ENCODE measurements around the gene TMEM184B. TPM values are rescaled to one million over a fixed set of nuclear protein-coding genes. Genes with fewer than 3 reads are reported as not detected.

The TMEM184B gene
- total RNA-seq, 4 donors from 2014 or later = 61.1 to 138 (median 72.0) TPM

DNA sequence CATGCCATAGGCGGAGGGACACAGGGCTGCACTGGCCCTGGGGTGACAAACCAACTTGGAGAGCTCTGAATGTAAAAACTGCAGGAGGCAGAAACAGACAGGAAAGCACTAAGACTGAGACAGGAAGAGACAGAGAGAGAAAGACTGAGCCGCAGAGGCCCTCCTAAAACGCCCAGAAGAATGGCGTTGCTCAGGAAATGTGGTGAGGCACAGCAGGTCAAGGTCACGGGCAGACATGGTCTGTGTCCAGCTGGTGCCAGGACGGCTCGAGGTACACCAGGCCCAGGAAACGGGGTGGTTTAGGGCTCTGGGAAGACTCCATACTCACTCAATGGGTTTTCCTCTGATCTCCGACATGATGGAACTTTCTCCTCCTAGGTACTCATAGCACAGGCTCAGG, 41.9 kb downstream of the TMEM184B start:
- peak overlapping the region in 3 of 4 donors; percentile 47 to 82 (median 57) for H3K27ac ChIP-seq
- H3K9me3 ChIP-seq = no peaks in the 10 kb centered on the region
- no peaks in the 10 kb centered on the region for H3K27me3 ChIP-seq
- H3K36me3 ChIP-seq = peaks cover 0 to 78% (median 0%) of the 10 kb centered on the region in 3 donors
- TF ChIP-seq EP300 (IDR thresholded peaks at IDR 0.05) (no peak), POLR2A (IDR thresholded peaks at IDR 0.05) (no peak)
- DNase-seq (ENCODE audit: low spot score in 2 of 2) = no peak
- peaks cover 0 to 79% (median 16%) of the 10 kb centered on the region in 4 donors for H3K4me1 ChIP-seq
- no peak overlapping the region for H3K4me3 ChIP-seq
- WGBS, 2 donors = 78 to 84% methylated on average over 9 of the region's 9 CpGs

DNA sequence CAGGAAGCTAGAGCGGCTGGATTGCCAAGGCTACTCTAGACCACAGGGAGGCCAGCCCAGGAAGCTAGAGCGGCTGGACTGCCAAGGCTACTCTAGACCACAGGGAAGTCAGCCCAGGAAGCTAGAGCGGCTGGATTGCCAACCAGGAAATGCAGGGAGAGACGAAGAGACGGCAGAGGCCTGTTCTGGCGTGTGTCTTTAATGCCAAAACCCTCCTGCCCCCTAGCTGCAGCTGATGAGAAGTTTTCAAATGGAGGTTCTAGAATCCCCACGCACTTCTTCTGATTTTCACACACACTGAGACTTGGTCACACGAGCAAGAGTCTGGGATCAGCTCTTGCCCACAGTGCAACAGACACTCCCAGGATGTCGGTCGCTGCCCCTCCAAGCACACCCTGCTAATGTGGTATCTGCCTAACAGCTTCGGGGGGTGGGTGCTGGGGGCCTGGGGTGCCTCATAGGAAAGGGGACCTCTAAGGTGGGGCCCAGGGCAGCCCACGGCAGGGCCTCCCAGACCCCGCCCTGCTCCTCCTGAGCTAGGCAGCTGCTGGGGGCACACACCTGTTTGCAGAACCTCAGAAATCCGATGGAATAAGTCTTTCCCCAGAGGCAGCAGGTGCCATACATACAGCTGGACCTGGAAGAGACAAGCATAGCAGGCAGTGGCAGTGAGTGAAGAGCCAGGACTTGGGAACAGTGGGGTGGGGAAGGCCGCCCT, 42.5 kb downstream of the TMEM184B start:
- peak in 1 of 2 donors; percentile 19 for TF ChIP-seq EP300 (IDR thresholded peaks at IDR 0.05)
- TF ChIP-seq, protein P1, sequence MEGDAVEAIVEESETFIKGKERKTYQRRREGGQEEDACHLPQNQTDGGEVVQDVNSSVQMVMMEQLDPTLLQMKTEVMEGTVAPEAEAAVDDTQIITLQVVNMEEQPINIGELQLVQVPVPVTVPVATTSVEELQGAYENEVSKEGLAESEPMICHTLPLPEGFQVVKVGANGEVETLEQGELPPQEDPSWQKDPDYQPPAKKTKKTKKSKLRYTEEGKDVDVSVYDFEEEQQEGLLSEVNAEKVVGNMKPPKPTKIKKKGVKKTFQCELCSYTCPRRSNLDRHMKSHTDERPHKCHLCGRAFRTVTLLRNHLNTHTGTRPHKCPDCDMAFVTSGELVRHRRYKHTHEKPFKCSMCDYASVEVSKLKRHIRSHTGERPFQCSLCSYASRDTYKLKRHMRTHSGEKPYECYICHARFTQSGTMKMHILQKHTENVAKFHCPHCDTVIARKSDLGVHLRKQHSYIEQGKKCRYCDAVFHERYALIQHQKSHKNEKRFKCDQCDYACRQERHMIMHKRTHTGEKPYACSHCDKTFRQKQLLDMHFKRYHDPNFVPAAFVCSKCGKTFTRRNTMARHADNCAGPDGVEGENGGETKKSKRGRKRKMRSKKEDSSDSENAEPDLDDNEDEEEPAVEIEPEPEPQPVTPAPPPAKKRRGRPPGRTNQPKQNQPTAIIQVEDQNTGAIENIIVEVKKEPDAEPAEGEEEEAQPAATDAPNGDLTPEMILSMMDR (IDR thresholded peaks at IDR 0.05) = peak; percentile 22 to 73 (median 28)
- TF ChIP-seq POLR2A (IDR thresholded peaks at IDR 0.05) = no peak
- WGBS, 2 donors = 69 to 73% methylated on average over 12 to 14 of the region's 15 CpGs
- Histone ChIP-seq H3K9me3 (no peaks in the 10 kb centered on the region), H3K36me3 (peaks cover 0 to 78% (median 0%) of the 10 kb centered on the region in 3 donors), H3K27me3 (no peaks in the 10 kb centered on the region), H3K4me1 (peaks cover 0 to 72% (median 16%) of the 10 kb centered on the region in 4 donors), H3K4me3 (no peak overlapping the region), H3K27ac (peak overlapping the region; percentile 5 to 82 (median 52))
- DNase-seq (ENCODE audit: low spot score in 2 of 2) = no peak

DNA sequence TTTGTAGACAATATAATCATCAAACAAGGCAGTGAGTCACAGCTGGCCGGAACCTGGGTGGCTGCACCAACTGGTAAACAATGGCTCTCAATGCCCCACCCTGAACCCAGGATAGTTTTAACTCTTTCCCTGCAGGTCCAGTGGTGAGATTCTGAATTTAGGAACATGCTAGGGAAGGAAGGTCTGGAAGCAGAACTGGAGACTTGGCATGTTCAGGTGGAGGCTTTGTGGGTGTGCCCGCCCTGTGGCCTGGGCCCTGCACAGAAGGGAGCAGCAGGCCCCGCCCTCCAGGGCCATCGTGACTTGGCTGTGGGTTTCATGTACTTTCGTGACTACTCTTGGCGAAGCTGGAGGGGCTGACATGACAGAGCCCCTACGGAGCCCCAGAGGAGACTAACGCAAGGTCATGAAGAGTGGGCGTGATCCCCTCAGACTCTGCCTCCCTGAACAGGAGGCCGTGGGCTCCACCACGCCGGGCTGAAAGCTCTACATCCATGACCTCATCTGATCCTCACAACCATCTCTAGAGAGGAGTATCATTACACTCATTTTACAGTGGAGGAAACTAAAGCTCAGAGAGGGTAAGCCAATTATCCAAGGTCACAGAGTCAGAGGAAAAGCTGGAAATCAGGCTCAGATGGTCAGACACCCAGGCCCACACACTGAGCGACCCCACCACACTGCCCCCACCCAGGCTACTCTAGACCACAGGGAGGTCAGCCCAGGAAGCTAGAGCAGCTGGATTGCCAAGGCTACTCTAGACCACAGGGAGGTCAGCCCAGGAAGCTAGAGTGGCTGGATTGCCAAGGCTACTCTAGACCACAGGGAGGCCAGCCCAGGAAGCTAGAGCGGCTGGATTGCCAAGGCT, 43.7 kb downstream of the TMEM184B start:
- H3K4me1 ChIP-seq = peaks cover 0 to 62% (median 16%) of the 10 kb centered on the region in 4 donors

DNA sequence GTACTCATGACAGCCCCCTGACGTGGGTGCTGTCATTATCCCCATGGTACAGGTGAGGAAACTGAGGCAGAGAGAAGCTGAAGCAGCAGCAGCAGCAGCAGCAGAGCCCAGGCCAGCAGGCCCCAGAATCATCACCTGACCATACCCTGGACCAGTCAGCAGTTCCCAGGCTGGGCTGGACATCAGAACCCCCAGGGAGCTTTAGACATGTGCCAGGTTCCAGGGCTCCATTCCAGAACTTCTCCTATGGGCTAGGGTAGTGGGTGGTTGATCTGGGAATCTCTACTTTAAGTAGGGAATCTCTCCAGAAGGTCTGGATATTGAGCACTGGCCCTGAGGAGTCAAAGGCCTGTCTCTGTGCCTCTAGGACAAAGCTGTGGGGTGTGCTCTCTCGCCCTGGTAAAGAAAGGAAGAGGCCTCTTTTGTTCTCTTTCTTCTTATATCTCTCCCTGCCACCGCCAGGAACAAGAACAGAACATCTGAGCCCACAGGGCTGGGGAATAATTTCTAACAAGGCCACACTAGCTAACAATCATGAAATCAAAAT, 44.4 kb downstream of the TMEM184B start:
- peaks cover 0 to 55% (median 16%) of the 10 kb centered on the region in 4 donors for H3K4me1 ChIP-seq
- H3K27ac ChIP-seq = peak overlapping the region; percentile 77 to 90 (median 83)
- no peak overlapping the region for H3K4me3 ChIP-seq
- WGBS, 2 donors = 36 to 49% methylated on average over 3 of the region's 3 CpGs
- TF ChIP-seq POLR2A (IDR thresholded peaks at IDR 0.05) (no peak), EP300 (IDR thresholded peaks at IDR 0.05) (no peak)
- TF ChIP-seq, protein P1 (IDR thresholded peaks at IDR 0.05) = no peak
- H3K27me3 ChIP-seq = no peaks in the 10 kb centered on the region
- H3K9me3 ChIP-seq = no peaks in the 10 kb centered on the region
- DNase-seq (ENCODE audit: low spot score in 2 of 2) = no peak
- peaks cover 0 to 82% (median 4%) of the 10 kb centered on the region in 3 donors for H3K36me3 ChIP-seq

More for the DNA sequence above, 43.7 kb downstream of the TMEM184B start:
- DNase-seq (ENCODE audit: low spot score in 2 of 2) = no peak
- TF ChIP-seq, protein P1 (IDR thresholded peaks at IDR 0.05) = no peak
- TF ChIP-seq EP300 (IDR thresholded peaks at IDR 0.05) = peak in 1 of 2 donors; percentile 66
- Histone ChIP-seq H3K36me3 (peaks cover 0 to 78% (median 4%) of the 10 kb centered on the region in 3 donors), H3K27ac (peak overlapping the region; percentile 77 to 90 (median 83)), H3K9me3 (no peaks in the 10 kb centered on the region), H3K4me3 (no peak overlapping the region), H3K27me3 (no peaks in the 10 kb centered on the region)
- WGBS, 2 donors = 38 to 40% methylated on average over 12 to 13 of the region's 14 CpGs

DNA sequence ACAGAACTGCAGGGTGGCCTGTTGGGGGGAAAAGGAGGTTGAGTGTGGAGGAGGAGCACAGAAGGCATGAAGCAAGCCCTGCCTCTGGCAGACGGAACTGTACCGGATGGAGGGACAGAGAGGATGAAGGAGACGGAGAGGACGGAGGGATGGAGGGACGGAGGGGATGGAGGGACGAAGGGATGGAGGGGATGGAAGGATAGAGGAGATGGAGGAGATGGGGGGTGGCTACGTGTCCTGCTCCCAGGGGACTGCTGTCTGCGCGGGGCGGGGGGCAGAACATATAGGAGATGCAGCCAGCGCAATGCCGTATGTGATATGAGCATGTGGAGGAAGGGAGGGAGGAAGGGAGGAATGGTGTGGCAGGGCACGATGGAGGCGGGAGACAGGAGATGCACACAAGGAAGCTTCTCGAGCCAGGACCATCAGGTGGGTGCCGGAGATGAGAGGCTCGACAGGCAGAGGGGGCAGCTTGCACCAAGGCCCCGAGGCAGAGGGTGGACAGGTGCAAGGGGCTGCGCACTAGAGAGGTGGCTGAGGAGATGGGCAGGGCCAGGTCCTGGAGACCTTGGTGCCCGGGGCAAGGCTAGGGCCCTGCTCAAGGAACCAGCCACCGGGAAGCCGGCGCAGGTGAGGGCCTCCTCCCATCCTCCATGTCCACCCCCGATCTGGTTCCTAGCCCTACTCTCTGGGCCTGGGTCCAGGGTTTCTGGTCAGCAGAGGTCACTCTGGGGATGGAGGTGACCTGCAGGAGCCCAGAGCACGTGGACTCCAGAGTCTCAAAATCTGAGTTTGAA, 45.8 kb downstream of the TMEM184B start:
- peaks cover 0 to 43% (median 16%) of the 10 kb centered on the region in 4 donors for H3K4me1 ChIP-seq
- H3K4me3 ChIP-seq = no peak overlapping the region
- TF ChIP-seq, protein P1 (IDR thresholded peaks at IDR 0.05) = no peak
- TF ChIP-seq POLR2A (IDR thresholded peaks at IDR 0.05) (no peak), EP300 (IDR thresholded peaks at IDR 0.05) (no peak)
- 83 to 85% methylated on average over 25 of the region's 25 CpGs for WGBS, 2 donors
- H3K36me3 ChIP-seq = peaks cover 0 to 82% (median 4%) of the 10 kb centered on the region in 3 donors
- H3K27me3 ChIP-seq = no peaks in the 10 kb centered on the region
- H3K27ac ChIP-seq = peak overlapping the region; percentile 77 to 90 (median 83)
- no peaks in the 10 kb centered on the region for H3K9me3 ChIP-seq
- DNase-seq (ENCODE audit: low spot score in 2 of 2) = no peak
